Suprapubic skin (tissue), 4 donors: ENCODE results near the gene PLP2.

ENCODE experiments used
- CTCF ChIP-seq, 2 donors: fragments of 200-600 bp in 1 of 2; fragments of 450-650 bp in 1 of 2; sonication (generic) in 1 of 2; IDR thresholded peaks; one replicate each; pipeline ENCODE4 v1.5.1; 2016 to 2019; ENCODE audit warnings: antibody characterized with exemption in 2 of 2, mild to moderate bottlenecking in 1 of 2, moderate library complexity in 1 of 2
- POLR2A ChIP-seq, 2 donors: fragments of 450-650 bp; IDR thresholded peaks; one replicate each; pipeline ENCODE4 v1.6.1; 2017; ENCODE audit warnings: antibody characterized with exemption in 2 of 2, mild to moderate bottlenecking in 2 of 2, moderate library complexity in 2 of 2
- POLR2AphosphoS5 ChIP-seq, 3 donors: sonication (generic); formaldehyde crosslinking; IDR thresholded peaks; one replicate each; pipeline ENCODE4 v1.6.1; 2017; ENCODE audit warnings: antibody characterized with exemption in 3 of 3

- TF ChIP-seq POLR2A (IDR thresholded peaks at IDR 0.05): no peak
- no peak for TF ChIP-seq POLR2AphosphoS5 (IDR thresholded peaks at IDR 0.05)
- TF ChIP-seq CTCF (IDR thresholded peaks at IDR 0.05): no peak
Observed at GRCh38 chrX:49177338-49177833, 5.7 kb downstream of the PLP2 start.
